H1 (cell line): ENCODE data around the gene HNF1A. TPM values are rescaled to one million over a fixed set of nuclear protein-coding genes. Genes with fewer than 3 reads are reported as not detected.

ENCODE experiments used
- ATF3 ChIP-seq: IDR thresholded peaks from 2 replicates; pipeline ENCODE4 v1.6.1; 2011; ENCODE audit warnings: low read depth, mild to moderate bottlenecking, low read length; ENCODE audit not compliant: insufficient read depth
- BRCA1 ChIP-seq: IDR thresholded peaks from 2 replicates; pipeline ENCODE4 v1.6.1; 2012; ENCODE audit warnings: low read depth, low read length, improper control_type of control experiment
- CEBPB ChIP-seq: IDR thresholded peaks from 2 replicates; pipeline ENCODE4 v1.6.1; 2012; ENCODE audit warnings: low read depth, low read length
- CHD1 ChIP-seq: IDR thresholded peaks from 2 replicates; pipeline ENCODE4 v1.6.1; 2012; ENCODE audit warnings: low read depth, low read length, improper control_type of control experiment
- CHD2 ChIP-seq: IDR thresholded peaks from 2 replicates; pipeline ENCODE4 v1.6.1; 2012; ENCODE audit warnings: low read length, improper control_type of control experiment
- CREB1 ChIP-seq: IDR thresholded peaks from 2 replicates; pipeline ENCODE4 v1.6.1; 2012; ENCODE audit warnings: inconsistent platforms
- EGR1 ChIP-seq: IDR thresholded peaks from 2 replicates; pipeline ENCODE4 v1.6.1; 2011; ENCODE audit warnings: low read depth, low read length, borderline replicate concordance
- HDAC2 ChIP-seq, 2 experiments: fragments of 300-600 bp in 1 of 2; sonication (generic) in 1 of 2; IDR thresholded peaks; 2 replicates each; pipeline ENCODE4 v1.6.1; 2011 to 2012; ENCODE audit warnings: low read depth in 2 of 2, low read length in 2 of 2, mild to moderate bottlenecking in 2 of 2, moderate library complexity in 2 of 2, borderline replicate concordance in 1 of 2, inconsistent platforms in 1 of 2
- JUND ChIP-seq: IDR thresholded peaks from 2 replicates; pipeline ENCODE4 v1.6.1; 2011; ENCODE audit warnings: mild to moderate bottlenecking, improper control_type of control experiment, low read length
- KDM1A ChIP-seq: fragments of 200-600, 300-600 bp; sonication (generic); IDR thresholded peaks from 2 replicates; pipeline ENCODE4 v1.7.1; 2016; ENCODE audit warnings: mild to moderate bottlenecking, low read length, borderline replicate concordance
- KDM4A ChIP-seq: IDR thresholded peaks from one replicate; pipeline ENCODE4 v1.7.1; 2012; ENCODE audit warnings: low read depth, mild to moderate bottlenecking, moderate library complexity, low read length, inconsistent platforms; ENCODE audit not compliant: severe bottlenecking
- KDM5A ChIP-seq: fragments of 200-600 bp; IDR thresholded peaks from 2 replicates; pipeline ENCODE4 v1.7.1; 2012; ENCODE audit warnings: mild to moderate bottlenecking, low read length, inconsistent platforms, mixed read lengths
- PHF8 ChIP-seq: fragments of 200-600 bp; sonication (generic); conservative IDR thresholded peaks from 2 replicates; pipeline ENCODE4 v1.7.1; 2012; ENCODE audit warnings: low read depth, mild to moderate bottlenecking, inconsistent platforms, low read length, moderate library complexity
- RFX5 ChIP-seq: IDR thresholded peaks from 2 replicates; pipeline ENCODE4 v1.6.1; 2011; ENCODE audit warnings: low read depth, low read length, improper control_type of control experiment, borderline replicate concordance
- RNF2 ChIP-seq: fragments of 200-900, 300-1000 bp; sonication (generic); IDR thresholded peaks from 2 replicates; pipeline ENCODE4 v1.7.1; 2016; ENCODE audit warnings: borderline replicate concordance, low read depth, mild to moderate bottlenecking, antibody characterized with exemption, low read length; ENCODE audit not compliant: poor library complexity, severe bottlenecking; ENCODE audit errors: missing control alignments
- SIRT6 ChIP-seq: IDR thresholded peaks from one replicate; pipeline ENCODE4 v1.7.1; 2012; ENCODE audit warnings: low read length, inconsistent platforms
- SP2 ChIP-seq: IDR thresholded peaks from 2 replicates; pipeline ENCODE4 v1.6.1; 2012; ENCODE audit warnings: mild to moderate bottlenecking, low read length, inconsistent platforms
- SRF ChIP-seq: IDR thresholded peaks from 2 replicates; pipeline ENCODE4 v1.6.1; 2011; ENCODE audit warnings: mild to moderate bottlenecking, low read depth, low read length, moderate library complexity
- TAF7 ChIP-seq: optimal IDR thresholded peaks from 2 replicates; pipeline ENCODE3; 2011; ENCODE audit warnings: low read depth, mild to moderate bottlenecking, inconsistent platforms, low read length, moderate library complexity, borderline replicate concordance
- TBP ChIP-seq: IDR thresholded peaks from 2 replicates; pipeline ENCODE4 v1.6.1; 2011; ENCODE audit warnings: low read depth, low read length, improper control_type of control experiment
- TCF12 ChIP-seq: IDR thresholded peaks from 2 replicates; pipeline ENCODE4 v1.6.1; 2011; ENCODE audit warnings: low read depth, mild to moderate bottlenecking, low read length
- YY1 ChIP-seq: IDR thresholded peaks from 2 replicates; pipeline ENCODE4 v1.6.1; 2011; ENCODE audit warnings: low read depth, mild to moderate bottlenecking, low read length
- ZNF274 ChIP-seq: IDR thresholded peaks from 2 replicates; pipeline ENCODE4 v1.7.0; 2012; ENCODE audit warnings: low read length, borderline replicate concordance; ENCODE audit errors: extremely low read depth
- polyA plus RNA-seq, 7 experiments: library from polyadenylated mRNA; depleted of rRNA in 3 of 7; stranded (reverse) in 5 of 7; unstranded in 2 of 7; fragments of >200 nt in 5 of 7; fragments of 200-250 nt in 2 of 7; gene quantifications; 1 replicate in 5 of 7; 2 replicates in 1 of 7; 4 replicates in 1 of 7; pipeline versions ENCODE4 v1.2.1 to v1.2.3, GENCODE V29; 2011 to 2013; ENCODE audit warnings: missing spikeins in 2 of 7, mixed read lengths in 2 of 7
- total RNA-seq: library from RNA; stranded (reverse); fragmentation: NEBNext Ultra II Directional; extraction: Animal tissue kit (Norgen Biotek cat#: 25700); gene quantifications from 2 replicates; pipeline ENCODE4 v1.2.1, GENCODE V29; 2021

HNF1A gene
- total and polyA plus RNA-seq, 2 of the 8 experiments (the other 6 are each of a cell fraction or from before 2014, with no cell fraction given), result not detected

- TF ChIP-seq TAF7, result no peak
- TF ChIP-seq KDM5A, result no peak
- TF ChIP-seq CREB1, result 0 out of 2 replicates have a peak, but pooled peaks have one; percentile 11
- no peak; the same call in 1 of the 2 replicates for TF ChIP-seq TBP
- TF ChIP-seq TCF12, result no peak
- TF ChIP-seq CEBPB, result no peak
- TF ChIP-seq JUND, result no peak
- TF ChIP-seq CHD2, result no peak
- no peak for TF ChIP-seq EGR1
- no peak for TF ChIP-seq HDAC2 (IDR thresholded peaks at IDR 0.05; ENCODE audit: borderline replicate concordance in 1 of 2, low read depth in 2 of 2, low read length in 2 of 2)
- no peak for TF ChIP-seq SRF
- TF ChIP-seq SP2, result no peak
- no peak for TF ChIP-seq YY1
- no peak for TF ChIP-seq CHD1
- TF ChIP-seq KDM4A, result no peak
- TF ChIP-seq ZNF274, result no peak
- TF ChIP-seq SIRT6, result no peak
- TF ChIP-seq RFX5, result no peak
- TF ChIP-seq ATF3, result no peak
- no peak for TF ChIP-seq PHF8
- TF ChIP-seq BRCA1, result no peak
- TF ChIP-seq RNF2, result no peak
- TF ChIP-seq KDM1A, result no peak
Measured at GRCh38 chr12:120928864-120929652, 49.3 kb upstream of the HNF1A start (continued).
